ENCODE results near the gene TOP1.

TOP1 gene

GRCh38 chr20:41038878-41039404, 10.3 kb downstream of the TOP1 start:
- Histone ChIP-seq H3K9ac (ENCODE audit: low read length) (no peak overlapping the region), H3F3A (ENCODE audit: insufficient read depth, low read length) (no peaks in the 10 kb centered on the region), H3K9me3 (replicated peaks; ENCODE audit: insufficient read depth, low read length) (no peaks in the 10 kb centered on the region), H3K4me3 (ENCODE audit: low read length) (no peak overlapping the region), H3K9me2 (replicated peaks; ENCODE audit: insufficient read depth, low read length) (no peaks in the 10 kb centered on the region), H2AFZ (ENCODE audit: low read length) (no peak overlapping the region), H3K27ac (ENCODE audit: low read length) (no peak overlapping the region), H3K27me3 (replicated peaks; ENCODE audit: insufficient read depth, low read length) (no peaks in the 10 kb centered on the region), H3K4me2 (ENCODE audit: low read depth, low read length) (no peak overlapping the region), H4K20me1 (ENCODE audit: insufficient read depth, low read length) (no peaks in the 10 kb centered on the region), H3K36me3 (replicated peaks; ENCODE audit: insufficient read depth, low read length) (peaks cover 2% of the 10 kb centered on the region; the same call in 1 of the 2 replicates), H3K79me2 (ENCODE audit: low read length) (peaks cover 100% of the 10 kb centered on the region), H3K4me1 (ENCODE audit: low read length) (peaks cover 17% of the 10 kb centered on the region)
- DNase-seq: no peak
- TF ChIP-seq EZH2phosphoT487 (IDR thresholded peaks at IDR 0.05; ENCODE audit: low read length) (no peak), EZH2 (optimal IDR thresholded peaks at IDR 0.05; ENCODE audit: low read depth, low read length) (no peak), CTCF (IDR thresholded peaks at IDR 0.05; ENCODE audit: low read length) (no peak)

GRCh38 chr20:41040855-41041254, 12.2 kb downstream of the TOP1 start:
- no peak overlapping the region for H2AFZ ChIP-seq (ENCODE audit: low read length)
- H3K9ac ChIP-seq (ENCODE audit: low read length): no peak overlapping the region
- H3K4me2 ChIP-seq (ENCODE audit: low read depth, low read length): no peak overlapping the region
- no peak overlapping the region for H3K27ac ChIP-seq (ENCODE audit: low read length)
- no peak overlapping the region for H3K4me3 ChIP-seq (ENCODE audit: low read length)
- no peaks in the 10 kb centered on the region for H4K20me1 ChIP-seq (ENCODE audit: insufficient read depth, low read length)
- no peaks in the 10 kb centered on the region for H3K27me3 ChIP-seq (replicated peaks; ENCODE audit: insufficient read depth, low read length)
- H3K9me2 ChIP-seq (replicated peaks; ENCODE audit: insufficient read depth, low read length): no peaks in the 10 kb centered on the region
- H3F3A ChIP-seq (ENCODE audit: insufficient read depth, low read length): peaks cover 7% of the 10 kb centered on the region
- no peaks in the 10 kb centered on the region for H3K9me3 ChIP-seq (replicated peaks; ENCODE audit: insufficient read depth, low read length)
- H3K36me3 ChIP-seq (replicated peaks; ENCODE audit: insufficient read depth, low read length): no peaks in the 10 kb centered on the region; the same call in 1 of the 2 replicates
- H3K4me1 ChIP-seq (ENCODE audit: low read length): peaks cover 25% of the 10 kb centered on the region
- peaks cover 100% of the 10 kb centered on the region for H3K79me2 ChIP-seq (ENCODE audit: low read length)
- TF ChIP-seq CTCF (IDR thresholded peaks at IDR 0.05; ENCODE audit: low read length) (no peak), EZH2phosphoT487 (IDR thresholded peaks at IDR 0.05; ENCODE audit: low read length) (no peak), EZH2 (optimal IDR thresholded peaks at IDR 0.05; ENCODE audit: low read depth, low read length) (no peak)
- no peak for DNase-seq

GRCh38 chr20:41041693-41042092, 13.1 kb downstream of the TOP1 start:
- no peak for DNase-seq
- H3K27ac ChIP-seq (ENCODE audit: low read length): no peak overlapping the region
- H3K4me2 ChIP-seq (ENCODE audit: low read depth, low read length): no peak overlapping the region
- no peaks in the 10 kb centered on the region for H3K9me3 ChIP-seq (replicated peaks; ENCODE audit: insufficient read depth, low read length)
- no peak overlapping the region for H3K9ac ChIP-seq (ENCODE audit: low read length)
- no peaks in the 10 kb centered on the region for H3K9me2 ChIP-seq (replicated peaks; ENCODE audit: insufficient read depth, low read length)
- H2AFZ ChIP-seq (ENCODE audit: low read length): no peak overlapping the region
- no peak overlapping the region for H3K4me3 ChIP-seq (ENCODE audit: low read length)
- H3F3A ChIP-seq (ENCODE audit: insufficient read depth, low read length): peaks cover 16% of the 10 kb centered on the region
- peaks cover 33% of the 10 kb centered on the region for H3K4me1 ChIP-seq (ENCODE audit: low read length)
- H3K79me2 ChIP-seq (ENCODE audit: low read length): peaks cover 100% of the 10 kb centered on the region
- H3K36me3 ChIP-seq (replicated peaks; ENCODE audit: insufficient read depth, low read length): no peaks in the 10 kb centered on the region; the same call in 1 of the 2 replicates
- TF ChIP-seq EZH2phosphoT487 (IDR thresholded peaks at IDR 0.05; ENCODE audit: low read length): no peak
- no peak for TF ChIP-seq EZH2 (optimal IDR thresholded peaks at IDR 0.05; ENCODE audit: low read depth, low read length)
- no peak for TF ChIP-seq CTCF (IDR thresholded peaks at IDR 0.05; ENCODE audit: low read length)
- no peaks in the 10 kb centered on the region for H4K20me1 ChIP-seq (ENCODE audit: insufficient read depth, low read length)
- no peaks in the 10 kb centered on the region for H3K27me3 ChIP-seq (replicated peaks; ENCODE audit: insufficient read depth, low read length)
